HL-60 (cell line): ENCODE measurements around the gene LAMA5.

Experiments
- GABPA ChIP-seq: IDR thresholded peaks from 2 replicates; pipeline ENCODE4 v1.6.1; 2012; ENCODE audit warnings: low read depth
- POLR2AphosphoS5 ChIP-seq: IDR thresholded peaks from 2 replicates; pipeline ENCODE4 v1.6.1; 2012; ENCODE audit warnings: low read depth
- SPI1 ChIP-seq: IDR thresholded peaks from 2 replicates; pipeline ENCODE4 v1.6.1; 2012; ENCODE audit warnings: low read depth, mild to moderate bottlenecking, borderline replicate concordance
- TF ChIP-seq, protein P1 (sequence below): IDR thresholded peaks from one replicate; pipeline ENCODE4 v1.5.1; 2011; ENCODE audit warnings: low read length, control low read depth, inconsistent platforms; ENCODE audit not compliant: insufficient read depth
- TF ChIP-seq, protein P2 (sequence below): IDR thresholded peaks from 2 replicates; pipeline ENCODE4 v1.6.1; 2012; ENCODE audit warnings: low read depth; ENCODE audit not compliant: insufficient replicate concordance

DNA sequence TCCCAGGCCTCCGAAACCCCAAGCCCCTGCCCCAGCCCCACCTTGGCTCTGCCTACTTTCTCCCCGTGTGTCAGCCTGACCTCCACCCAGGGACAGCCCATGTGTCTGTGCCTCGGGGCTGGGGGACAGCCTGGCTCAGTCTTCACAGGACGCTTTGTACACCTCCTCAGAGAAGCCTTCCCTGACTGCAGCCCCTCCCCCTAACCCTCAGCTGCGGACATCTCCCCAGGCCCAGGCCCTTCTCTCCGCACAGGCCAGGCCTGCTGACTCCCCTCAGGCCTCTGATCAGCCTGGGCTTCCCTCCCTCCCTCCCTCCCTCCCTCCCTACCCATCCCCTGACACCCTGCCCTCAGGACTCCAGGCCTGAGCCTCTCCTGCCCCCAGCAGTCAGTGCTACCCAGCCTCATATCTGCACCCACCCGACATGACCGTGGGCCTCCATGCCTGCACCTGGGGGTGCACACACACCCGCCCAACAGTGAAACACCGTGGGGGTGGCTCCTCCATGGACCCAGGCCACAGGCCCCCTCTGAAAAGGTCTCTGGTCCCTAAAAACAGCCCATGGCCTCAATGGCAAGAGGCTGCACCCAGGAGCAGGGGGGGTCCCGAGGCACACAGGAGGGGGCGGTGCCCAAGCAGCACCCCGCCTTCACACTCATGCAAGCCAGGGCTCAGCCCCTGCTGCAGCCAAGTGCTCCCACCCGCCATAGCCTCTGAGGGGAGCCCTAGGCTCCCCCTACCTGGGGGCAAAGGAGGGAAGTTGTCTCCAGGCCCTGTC, 12.9 kb downstream of the LAMA5 start:
- TF ChIP-seq, protein P1, sequence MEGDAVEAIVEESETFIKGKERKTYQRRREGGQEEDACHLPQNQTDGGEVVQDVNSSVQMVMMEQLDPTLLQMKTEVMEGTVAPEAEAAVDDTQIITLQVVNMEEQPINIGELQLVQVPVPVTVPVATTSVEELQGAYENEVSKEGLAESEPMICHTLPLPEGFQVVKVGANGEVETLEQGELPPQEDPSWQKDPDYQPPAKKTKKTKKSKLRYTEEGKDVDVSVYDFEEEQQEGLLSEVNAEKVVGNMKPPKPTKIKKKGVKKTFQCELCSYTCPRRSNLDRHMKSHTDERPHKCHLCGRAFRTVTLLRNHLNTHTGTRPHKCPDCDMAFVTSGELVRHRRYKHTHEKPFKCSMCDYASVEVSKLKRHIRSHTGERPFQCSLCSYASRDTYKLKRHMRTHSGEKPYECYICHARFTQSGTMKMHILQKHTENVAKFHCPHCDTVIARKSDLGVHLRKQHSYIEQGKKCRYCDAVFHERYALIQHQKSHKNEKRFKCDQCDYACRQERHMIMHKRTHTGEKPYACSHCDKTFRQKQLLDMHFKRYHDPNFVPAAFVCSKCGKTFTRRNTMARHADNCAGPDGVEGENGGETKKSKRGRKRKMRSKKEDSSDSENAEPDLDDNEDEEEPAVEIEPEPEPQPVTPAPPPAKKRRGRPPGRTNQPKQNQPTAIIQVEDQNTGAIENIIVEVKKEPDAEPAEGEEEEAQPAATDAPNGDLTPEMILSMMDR, result no peak
- TF ChIP-seq GABPA (no peak), POLR2AphosphoS5 (no peak), SPI1 (no peak)
- TF ChIP-seq, protein P2, sequence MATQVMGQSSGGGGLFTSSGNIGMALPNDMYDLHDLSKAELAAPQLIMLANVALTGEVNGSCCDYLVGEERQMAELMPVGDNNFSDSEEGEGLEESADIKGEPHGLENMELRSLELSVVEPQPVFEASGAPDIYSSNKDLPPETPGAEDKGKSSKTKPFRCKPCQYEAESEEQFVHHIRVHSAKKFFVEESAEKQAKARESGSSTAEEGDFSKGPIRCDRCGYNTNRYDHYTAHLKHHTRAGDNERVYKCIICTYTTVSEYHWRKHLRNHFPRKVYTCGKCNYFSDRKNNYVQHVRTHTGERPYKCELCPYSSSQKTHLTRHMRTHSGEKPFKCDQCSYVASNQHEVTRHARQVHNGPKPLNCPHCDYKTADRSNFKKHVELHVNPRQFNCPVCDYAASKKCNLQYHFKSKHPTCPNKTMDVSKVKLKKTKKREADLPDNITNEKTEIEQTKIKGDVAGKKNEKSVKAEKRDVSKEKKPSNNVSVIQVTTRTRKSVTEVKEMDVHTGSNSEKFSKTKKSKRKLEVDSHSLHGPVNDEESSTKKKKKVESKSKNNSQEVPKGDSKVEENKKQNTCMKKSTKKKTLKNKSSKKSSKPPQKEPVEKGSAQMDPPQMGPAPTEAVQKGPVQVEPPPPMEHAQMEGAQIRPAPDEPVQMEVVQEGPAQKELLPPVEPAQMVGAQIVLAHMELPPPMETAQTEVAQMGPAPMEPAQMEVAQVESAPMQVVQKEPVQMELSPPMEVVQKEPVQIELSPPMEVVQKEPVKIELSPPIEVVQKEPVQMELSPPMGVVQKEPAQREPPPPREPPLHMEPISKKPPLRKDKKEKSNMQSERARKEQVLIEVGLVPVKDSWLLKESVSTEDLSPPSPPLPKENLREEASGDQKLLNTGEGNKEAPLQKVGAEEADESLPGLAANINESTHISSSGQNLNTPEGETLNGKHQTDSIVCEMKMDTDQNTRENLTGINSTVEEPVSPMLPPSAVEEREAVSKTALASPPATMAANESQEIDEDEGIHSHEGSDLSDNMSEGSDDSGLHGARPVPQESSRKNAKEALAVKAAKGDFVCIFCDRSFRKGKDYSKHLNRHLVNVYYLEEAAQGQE, result no peak
